Upper lobe of left lung (tissue), 4 donors: ENCODE data around the gene TYW1.
"Not testable (repeated sequence)": the region's sequence is repeated elsewhere in the genome, so short reads cannot be mapped to it uniquely, and the experiment has no call there.

Source experiments
- EP300 ChIP-seq, 4 donors: sonication (generic); formaldehyde crosslinking; IDR thresholded peaks; one replicate each; pipeline ENCODE4 v1.5.1; 2017; ENCODE audit warnings: antibody characterized with exemption in 4 of 4, control low read depth in 2 of 4
- POLR2A ChIP-seq, 4 donors: fragments of 450-650 bp; IDR thresholded peaks; one replicate each; pipeline ENCODE4 v1.5.1; 2016 to 2017; ENCODE audit warnings: antibody characterized with exemption in 4 of 4, mild to moderate bottlenecking in 2 of 4
- TF ChIP-seq, protein P1 (sequence below), 6 experiments: fragments of 450-650 bp in 4 of 6; fragments of 200-600 bp in 2 of 6; sonication (generic) in 2 of 6; IDR thresholded peaks; one replicate each; pipeline ENCODE4 v1.5.1; 2016 to 2019; ENCODE audit warnings: antibody characterized with exemption in 6 of 6

DNA sequence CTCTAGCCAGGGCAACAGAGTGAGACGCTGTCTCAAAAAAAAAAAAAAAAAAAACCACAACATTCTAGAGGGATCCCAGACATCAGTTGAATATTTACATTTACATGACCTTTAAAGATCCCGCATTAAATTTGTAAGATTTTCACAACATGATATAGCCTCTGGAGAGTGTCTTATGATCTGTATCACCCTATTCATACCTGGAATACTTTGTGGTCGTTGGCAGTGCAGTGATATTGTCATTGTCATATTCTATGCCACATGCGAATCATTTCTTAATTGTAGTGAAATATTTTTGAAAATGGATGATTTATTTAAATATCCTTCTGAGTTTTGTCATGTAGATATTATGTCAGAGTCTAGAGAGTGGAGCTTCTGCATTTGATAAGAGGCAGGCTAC is 212.0 kb downstream of the TYW1 start:
- TF ChIP-seq POLR2A, EP300 (IDR thresholded peaks at IDR 0.05): not testable (repeated sequence)
- TF ChIP-seq, protein P1, sequence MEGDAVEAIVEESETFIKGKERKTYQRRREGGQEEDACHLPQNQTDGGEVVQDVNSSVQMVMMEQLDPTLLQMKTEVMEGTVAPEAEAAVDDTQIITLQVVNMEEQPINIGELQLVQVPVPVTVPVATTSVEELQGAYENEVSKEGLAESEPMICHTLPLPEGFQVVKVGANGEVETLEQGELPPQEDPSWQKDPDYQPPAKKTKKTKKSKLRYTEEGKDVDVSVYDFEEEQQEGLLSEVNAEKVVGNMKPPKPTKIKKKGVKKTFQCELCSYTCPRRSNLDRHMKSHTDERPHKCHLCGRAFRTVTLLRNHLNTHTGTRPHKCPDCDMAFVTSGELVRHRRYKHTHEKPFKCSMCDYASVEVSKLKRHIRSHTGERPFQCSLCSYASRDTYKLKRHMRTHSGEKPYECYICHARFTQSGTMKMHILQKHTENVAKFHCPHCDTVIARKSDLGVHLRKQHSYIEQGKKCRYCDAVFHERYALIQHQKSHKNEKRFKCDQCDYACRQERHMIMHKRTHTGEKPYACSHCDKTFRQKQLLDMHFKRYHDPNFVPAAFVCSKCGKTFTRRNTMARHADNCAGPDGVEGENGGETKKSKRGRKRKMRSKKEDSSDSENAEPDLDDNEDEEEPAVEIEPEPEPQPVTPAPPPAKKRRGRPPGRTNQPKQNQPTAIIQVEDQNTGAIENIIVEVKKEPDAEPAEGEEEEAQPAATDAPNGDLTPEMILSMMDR (IDR thresholded peaks at IDR 0.05) = not testable (repeated sequence)
